Measurements from ENCODE around the gene HTR4. TPM values are rescaled to one million over a fixed set of nuclear protein-coding genes. Genes with fewer than 3 reads are reported as not detected.
"Not testable (repeated sequence)": the region's sequence is repeated elsewhere in the genome, so short reads cannot be mapped to it uniquely, and the experiment has no call there.

Gene HTR4
- polyA plus RNA-seq, 1 of the 3 experiments (the other 2 are of a cell fraction), result not detected

GRCh38 chr5:148468746-148469145 is 185.6 kb downstream of the HTR4 start:
- Histone ChIP-seq H3F3A (replicated peaks; ENCODE audit: insufficient read depth) (peaks cover 21% of the 10 kb centered on the region), H3K27ac (ENCODE audit: low read depth in 2 of 2, low read length in 1 of 2) (peak overlapping the region in 1 of 2 experiments; percentile 90; a peak in 2 of 4 replicates)
- H3K9me3 ChIP-seq; POLR2A ChIA-PET; H3K27me3 ChIP-seq (ENCODE audit: insufficient read depth); H3K4me1 ChIP-seq (ENCODE audit: control insufficient read depth in 1 of 2, insufficient read depth in 2 of 2, low read depth in 1 of 2, low read length in 1 of 2); H3K9me2 ChIP-seq; H3K36me3 ChIP-seq (replicated peaks in 1 of 2; ENCODE audit: control insufficient read depth in 1 of 2, insufficient read depth in 2 of 2, low read length in 1 of 2); H3K79me2 ChIP-seq (ENCODE audit: insufficient read depth); H4K20me1 ChIP-seq (ENCODE audit: insufficient read depth); H3K4me2 ChIP-seq; H3K9ac ChIP-seq; H3K4me3 ChIP-seq (ENCODE audit: low read depth in 2 of 2, low read length in 1 of 2); H2AFZ ChIP-seq (ENCODE audit: low read depth); DNase-seq: not testable (repeated sequence)
- WGBS (ENCODE audit: low lambda C conversion rate), result 64% methylated on average over 5 of the region's 5 CpGs
- CTCF ChIA-PET, result interaction anchor here (1.3 to 3.4 kb wide), 4 partner anchors 10 to 646 kb away, joined by 4 to 23 read pairs (median 7); no protein-coding TSS in a partner anchor

- H3K4me2 ChIP-seq, result no peak overlapping the region
- H3F3A ChIP-seq (replicated peaks; ENCODE audit: insufficient read depth), result peaks cover 21% of the 10 kb centered on the region
- H3K9me2 ChIP-seq, result no peaks in the 10 kb centered on the region
- no peaks in the 10 kb centered on the region for H4K20me1 ChIP-seq (ENCODE audit: insufficient read depth)
- H3K36me3 ChIP-seq (replicated peaks in 1 of 2; ENCODE audit: control insufficient read depth in 1 of 2, insufficient read depth in 2 of 2, low read length in 1 of 2), result no peaks in the 10 kb centered on the region
- TF ChIP-seq RCOR1 (IDR thresholded peaks at IDR 0.05; ENCODE audit: low read length) (no peak), PBX3 (IDR thresholded peaks at IDR 0.05) (no peak), ELF1 (IDR thresholded peaks at IDR 0.05) (no peak), YY1 (IDR thresholded peaks at IDR 0.05; ENCODE audit: low read depth) (no peak), SIN3A (IDR thresholded peaks at IDR 0.05; ENCODE audit: borderline replicate concordance, low read depth, low read length) (no peak), MEF2A (IDR thresholded peaks at IDR 0.05; ENCODE audit: borderline replicate concordance, low read depth) (no peak), FOXJ3 (CRISPR knock-in tag; IDR thresholded peaks at IDR 0.05) (no peak), IRF3 (IDR thresholded peaks at IDR 0.05; ENCODE audit: low read depth, low read length) (no peak), TEAD4 (IDR thresholded peaks at IDR 0.05; ENCODE audit: borderline replicate concordance, insufficient read depth) (no peak), NFIC (IDR thresholded peaks at IDR 0.05; ENCODE audit: borderline replicate concordance) (no peak), CHD2 (IDR thresholded peaks at IDR 0.05; ENCODE audit: low read length, partially characterized antibody) (no peak), MAX (IDR thresholded peaks at IDR 0.05; ENCODE audit: low read depth) (no peak), GABPA (IDR thresholded peaks at IDR 0.05; ENCODE audit: low read depth) (no peak), FOXM1 (IDR thresholded peaks at IDR 0.05; ENCODE audit: low read depth) (no peak), CTCF (IDR thresholded peaks at IDR 0.05) (no peak), JUND (IDR thresholded peaks at IDR 0.05) (no peak), GATA2 (CRISPR knock-in tag; IDR thresholded peaks at IDR 0.05) (no peak), USF2 (IDR thresholded peaks at IDR 0.05; ENCODE audit: borderline replicate concordance, low read depth, low read length) (no peak), REST (IDR thresholded peaks at IDR 0.05; ENCODE audit: low read depth, low read length) (no peak)
- WGBS (ENCODE audit: low lambda C conversion rate), result 44% methylated on average over 1 of the region's 1 CpG
- no peaks in the 10 kb centered on the region for H3K9me3 ChIP-seq
- H2AFZ ChIP-seq (ENCODE audit: low read depth), result no peak overlapping the region
- no peak overlapping the region for H3K27ac ChIP-seq (ENCODE audit: low read depth in 2 of 2, low read length in 1 of 2)
- ChIA-PET CTCF (interaction anchor here (3.4 kb wide), 1 partner anchor 262 kb away, joined by 23 read pairs; no protein-coding TSS in a partner anchor), POLR2A (no interaction called here)
- no peaks in the 10 kb centered on the region for H3K79me2 ChIP-seq (ENCODE audit: insufficient read depth)
- no peak overlapping the region for H3K4me3 ChIP-seq (ENCODE audit: low read depth in 2 of 2, low read length in 1 of 2)
- no peak overlapping the region for H3K9ac ChIP-seq
- peaks cover 3 to 4% of the 10 kb centered on the region in 2 experiments; a peak in 1 of 4 replicates for H3K4me1 ChIP-seq (ENCODE audit: control insufficient read depth in 1 of 2, insufficient read depth in 2 of 2, low read depth in 1 of 2, low read length in 1 of 2)
- no peak for DNase-seq
- H3K27me3 ChIP-seq (ENCODE audit: insufficient read depth), result no peaks in the 10 kb centered on the region
Observed at GRCh38 chr5:148467958-148468357, 186.4 kb downstream of the HTR4 start.

All from SK-N-SH (cell line).